ENCODE results near the gene TTC33. TPM values are rescaled to one million over a fixed set of nuclear protein-coding genes. Genes with fewer than 3 reads are reported as not detected.
A peak's percentile ranks its signal among the peaks of the same experiment; 100 is the strongest.
"Not testable (repeated sequence)": the region's sequence is repeated elsewhere in the genome, so short reads cannot be mapped to it uniquely, and the experiment has no call there.

The TTC33 gene
- total RNA-seq, 3 donors from 2014 or later (not counting 1 experiment from before 2014, with no cell fraction given) = 7.3 to 11.4 (median 10.0) TPM

GRCh38 chr5:40796487-40796889 is 40.7 kb upstream of the TTC33 start:
- Histone ChIP-seq H3K4me3 (ENCODE audit: low read length) (no peak overlapping the region), H3K27ac (ENCODE audit: low read length) (no peak overlapping the region), H3K36me3 (ENCODE audit: control insufficient read depth, insufficient read depth, low read length) (no peaks in the 10 kb centered on the region), H3K4me1 (ENCODE audit: control insufficient read depth, insufficient read depth, low read length) (peaks cover 8% of the 10 kb centered on the region), H3K27me3 (ENCODE audit: control insufficient read depth, insufficient read depth, low read length) (no peaks in the 10 kb centered on the region), H3K9me3 (ENCODE audit: control insufficient read depth, insufficient read depth, low read length) (no peaks in the 10 kb centered on the region)
- intact Hi-C loops (cut with micrococcal nuclease) = no loop called here
- WGBS (ENCODE audit: insufficient coverage) = 85% methylated on average over 2 of the region's 3 CpGs
- Mint-ChIP-seq H3K27me3 (ENCODE audit: low read depth in 2 of 2) (peaks cover 0 to under 1% of the 10 kb centered on the region in 2 donors), H3K4me1 (peaks cover 46 to 47% of the 10 kb centered on the region in 2 donors), H3K36me3 (no peaks in the 10 kb centered on the region), H3K27ac (peak overlapping the region; percentile 89 to 95), H3K9me3 (no peaks in the 10 kb centered on the region), H3K4me3 (peak overlapping the region; percentile 92)
- TF ChIP-seq CTCF (IDR thresholded peaks at IDR 0.05) = no peak
- DNase-seq (peak in 1 of 2 donors; percentile 6), ATAC-seq (no peak)

- H3K27me3 ChIP-seq (ENCODE audit: control insufficient read depth, insufficient read depth, low read length); H3K9me3 ChIP-seq (ENCODE audit: control insufficient read depth, insufficient read depth, low read length); H3K36me3 ChIP-seq (ENCODE audit: control insufficient read depth, insufficient read depth, low read length); H3K27ac Mint-ChIP-seq; H3K4me3 ChIP-seq (ENCODE audit: low read length); H3K27me3 Mint-ChIP-seq (ENCODE audit: low read depth in 2 of 2); ATAC-seq; H3K27ac ChIP-seq (ENCODE audit: low read length); intact Hi-C loops (cut with micrococcal nuclease); H3K9me3 Mint-ChIP-seq; H3K36me3 Mint-ChIP-seq; H3K4me3 Mint-ChIP-seq; DNase-seq: not testable (repeated sequence)
- H3K4me1 ChIP-seq (ENCODE audit: control insufficient read depth, insufficient read depth, low read length) = peaks cover 10% of the 10 kb centered on the region
- peaks cover 55 to 62% of the 10 kb centered on the region in 2 donors for H3K4me1 Mint-ChIP-seq
- WGBS (ENCODE audit: insufficient coverage) = 100% methylated on average over 2 of the region's 3 CpGs
Observed at GRCh38 chr5:40794877-40795276, 39.1 kb upstream of the TTC33 start.

GRCh38 chr5:40794340-40794739 is 38.6 kb upstream of the TTC33 start:
- H3K9me3 Mint-ChIP-seq; H3K36me3 Mint-ChIP-seq; H3K4me3 ChIP-seq (ENCODE audit: low read length); ATAC-seq; H3K36me3 ChIP-seq (ENCODE audit: control insufficient read depth, insufficient read depth, low read length); DNase-seq; intact Hi-C loops (cut with micrococcal nuclease); H3K9me3 ChIP-seq (ENCODE audit: control insufficient read depth, insufficient read depth, low read length); H3K4me3 Mint-ChIP-seq; H3K27ac ChIP-seq (ENCODE audit: low read length); H3K27me3 Mint-ChIP-seq (ENCODE audit: low read depth in 2 of 2); H3K27me3 ChIP-seq (ENCODE audit: control insufficient read depth, insufficient read depth, low read length): not testable (repeated sequence)
- peaks cover 57 to 66% of the 10 kb centered on the region in 2 donors for H3K4me1 Mint-ChIP-seq
- H3K27ac Mint-ChIP-seq = peak overlapping the region in 1 of 2 donors; percentile 29
- peaks cover 10% of the 10 kb centered on the region for H3K4me1 ChIP-seq (ENCODE audit: control insufficient read depth, insufficient read depth, low read length)

- WGBS (ENCODE audit: insufficient coverage) = 100% methylated on average over 5 of the region's 10 CpGs
- H3K27ac Mint-ChIP-seq; intact Hi-C loops (cut with micrococcal nuclease); H3K9me3 ChIP-seq (ENCODE audit: control insufficient read depth, insufficient read depth, low read length); H3K9me3 Mint-ChIP-seq; ATAC-seq; H3K27me3 ChIP-seq (ENCODE audit: control insufficient read depth, insufficient read depth, low read length); H3K36me3 Mint-ChIP-seq; DNase-seq; H3K4me1 ChIP-seq (ENCODE audit: control insufficient read depth, insufficient read depth, low read length); H3K27ac ChIP-seq (ENCODE audit: low read length); H3K4me3 Mint-ChIP-seq; H3K36me3 ChIP-seq (ENCODE audit: control insufficient read depth, insufficient read depth, low read length); H3K27me3 Mint-ChIP-seq (ENCODE audit: low read depth in 2 of 2); H3K4me3 ChIP-seq (ENCODE audit: low read length): not testable (repeated sequence)
- H3K4me1 Mint-ChIP-seq = peaks cover 66 to 74% of the 10 kb centered on the region in 2 donors
Observed at GRCh38 chr5:40792691-40793090, 36.9 kb upstream of the TTC33 start.

GRCh38 chr5:40791715-40792139 is 36.0 kb upstream of the TTC33 start:
- no peak for TF ChIP-seq CTCF (IDR thresholded peaks at IDR 0.05)
- H3K27ac Mint-ChIP-seq = no peak overlapping the region
- no peak overlapping the region for H3K27ac ChIP-seq (ENCODE audit: low read length)

More at GRCh38 chr5:40791715-40792139, 36.0 kb upstream of the TTC33 start:
- Histone ChIP-seq H3K4me1 (ENCODE audit: control insufficient read depth, insufficient read depth, low read length) (peaks cover 8% of the 10 kb centered on the region), H3K36me3 (ENCODE audit: control insufficient read depth, insufficient read depth, low read length) (peaks cover 5% of the 10 kb centered on the region), H3K4me3 (ENCODE audit: low read length) (no peak overlapping the region), H3K27me3 (ENCODE audit: control insufficient read depth, insufficient read depth, low read length) (no peaks in the 10 kb centered on the region), H3K9me3 (ENCODE audit: control insufficient read depth, insufficient read depth, low read length) (no peaks in the 10 kb centered on the region)
- Mint-ChIP-seq H3K27me3 (ENCODE audit: low read depth in 2 of 2) (no peaks in the 10 kb centered on the region), H3K9me3 (peaks cover 0 to 2% of the 10 kb centered on the region in 2 donors), H3K36me3 (no peaks in the 10 kb centered on the region), H3K4me1 (peaks cover 67 to 75% of the 10 kb centered on the region in 2 donors), H3K4me3 (no peak overlapping the region)
- DNase-seq (no peak), ATAC-seq (no peak)
- WGBS (ENCODE audit: insufficient coverage) = 100% methylated on average over 2 of the region's 3 CpGs
- intact Hi-C loops (cut with micrococcal nuclease) = no loop called here
